ENCODE data around the gene ANKRD37.

DNA sequence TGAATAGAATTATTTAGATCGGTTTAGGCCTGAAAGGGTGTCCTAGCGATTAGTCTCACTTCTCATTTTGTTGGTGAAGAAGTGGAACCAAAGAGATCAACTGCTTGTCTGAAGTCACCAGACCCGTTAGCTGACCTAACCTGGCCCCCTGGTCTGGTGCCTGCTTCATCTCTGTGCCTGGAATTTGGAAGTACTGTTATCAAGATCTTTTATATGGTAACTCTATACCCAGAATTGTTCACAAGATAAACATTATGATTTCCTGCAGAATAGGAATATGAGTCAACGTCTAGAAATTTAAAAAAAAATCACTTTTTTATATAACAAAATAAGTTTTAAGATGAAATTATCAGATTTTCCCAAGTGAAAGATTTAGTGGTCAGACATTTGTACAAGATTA is 38.1 kb upstream of the ANKRD37 start:
- TF ChIP-seq, protein P1, sequence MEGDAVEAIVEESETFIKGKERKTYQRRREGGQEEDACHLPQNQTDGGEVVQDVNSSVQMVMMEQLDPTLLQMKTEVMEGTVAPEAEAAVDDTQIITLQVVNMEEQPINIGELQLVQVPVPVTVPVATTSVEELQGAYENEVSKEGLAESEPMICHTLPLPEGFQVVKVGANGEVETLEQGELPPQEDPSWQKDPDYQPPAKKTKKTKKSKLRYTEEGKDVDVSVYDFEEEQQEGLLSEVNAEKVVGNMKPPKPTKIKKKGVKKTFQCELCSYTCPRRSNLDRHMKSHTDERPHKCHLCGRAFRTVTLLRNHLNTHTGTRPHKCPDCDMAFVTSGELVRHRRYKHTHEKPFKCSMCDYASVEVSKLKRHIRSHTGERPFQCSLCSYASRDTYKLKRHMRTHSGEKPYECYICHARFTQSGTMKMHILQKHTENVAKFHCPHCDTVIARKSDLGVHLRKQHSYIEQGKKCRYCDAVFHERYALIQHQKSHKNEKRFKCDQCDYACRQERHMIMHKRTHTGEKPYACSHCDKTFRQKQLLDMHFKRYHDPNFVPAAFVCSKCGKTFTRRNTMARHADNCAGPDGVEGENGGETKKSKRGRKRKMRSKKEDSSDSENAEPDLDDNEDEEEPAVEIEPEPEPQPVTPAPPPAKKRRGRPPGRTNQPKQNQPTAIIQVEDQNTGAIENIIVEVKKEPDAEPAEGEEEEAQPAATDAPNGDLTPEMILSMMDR (IDR thresholded peaks at IDR 0.05): no peak
- TF ChIP-seq ZFX (IDR thresholded peaks at IDR 0.05; ENCODE audit: borderline replicate concordance): no peak

Data from 22Rv1 (cell line).